HEK293 (cell line): ENCODE data around the gene PAEP.

Experiments
- CTCF ChIA-PET: fragments of 350-600 bp; formaldehyde crosslinking; extraction: SDS; loops from one replicate; lab custom pipeline; 2021; ENCODE audit warnings: antibody characterized with exemption; lab: Yijun Ruan, JAX
- POLR2A ChIA-PET: fragments of 300-600 bp; formaldehyde crosslinking; extraction: SDS; loops from one replicate; lab custom pipeline; 2020; ENCODE audit warnings: antibody characterized with exemption, inconsistent platforms; lab: Yijun Ruan, JAX
- H3K27ac ChIP-seq: fragments of 200-500 bp; sonication (Bioruptor generic); 2 replicates; pipeline ENCODE4 v1.5.1; 2014; ENCODE audit warnings: low read depth, low read length, control low read depth, inconsistent platforms; ENCODE audit errors: extremely low read depth
- H3K36me3 ChIP-seq, 2 experiments: fragments of 200-500 bp in 1 of 2; sonication (Bioruptor generic) in 1 of 2; 1 replicate in 1 of 2; 2 replicates in 1 of 2; pipeline ENCODE4 v1.5.1; 2014 to 2017; ENCODE audit warnings: inconsistent platforms in 2 of 2, low read length in 2 of 2; ENCODE audit not compliant: control insufficient read depth in 2 of 2, insufficient read depth in 1 of 2
- H3K4me1 ChIP-seq: fragments of 200-500 bp; sonication (Bioruptor generic); 2 replicates; pipeline ENCODE4 v1.5.1; 2014; ENCODE audit warnings: mild to moderate bottlenecking, low read length, inconsistent platforms; ENCODE audit not compliant: control insufficient read depth, insufficient read depth
- H3K4me3 ChIP-seq: 2 replicates; pipeline ENCODE4 v1.5.1; 2011; ENCODE audit warnings: low read depth, mild to moderate bottlenecking, control low read depth, low read length, moderate library complexity
- H3K9me3 ChIP-seq: fragments of 200-500 bp; sonication (Bioruptor generic); 2 replicates; pipeline ENCODE4 v1.5.1; 2014; ENCODE audit warnings: low read depth, low read length, inconsistent platforms; ENCODE audit not compliant: control insufficient read depth, insufficient read depth
- GFI1B ChIP-seq: fragments of 450-650 bp; formaldehyde crosslinking; IDR thresholded peaks from 2 replicates; pipeline ENCODE4 v1.5.1; 2016; ENCODE audit warnings: missing biosample characterization, missing genetic modification characterization
- GLIS1 ChIP-seq: fragments of 450-650 bp; formaldehyde crosslinking; IDR thresholded peaks from 2 replicates; pipeline ENCODE4 v1.5.1; 2016; ENCODE audit warnings: missing biosample characterization, missing genetic modification characterization
- KLF16 ChIP-seq: fragments of 450-650 bp; formaldehyde crosslinking; IDR thresholded peaks from 2 replicates; pipeline ENCODE4 v1.5.1; 2017; ENCODE audit warnings: missing biosample characterization, missing genetic modification characterization
- KLF8 ChIP-seq: fragments of 450-650 bp; formaldehyde crosslinking; IDR thresholded peaks from 2 replicates; pipeline ENCODE4 v1.5.1; 2016; ENCODE audit warnings: missing biosample characterization, missing genetic modification characterization
- RBAK ChIP-seq: fragments of 450-650 bp; formaldehyde crosslinking; IDR thresholded peaks from 2 replicates; pipeline ENCODE4 v1.5.1; 2016; ENCODE audit warnings: missing biosample characterization, missing genetic modification characterization
- TRIM28 ChIP-seq: IDR thresholded peaks from 2 replicates; pipeline ENCODE4 v1.6.1; 2011; ENCODE audit warnings: low read length, control low read depth, borderline replicate concordance
- TSHZ1 ChIP-seq: fragments of 450-650 bp; formaldehyde crosslinking; IDR thresholded peaks from 2 replicates; pipeline ENCODE4 v1.5.1; 2016; ENCODE audit warnings: missing biosample characterization, missing genetic modification characterization, borderline replicate concordance
- ZFP3 ChIP-seq: fragments of 450-650 bp; formaldehyde crosslinking; IDR thresholded peaks from 2 replicates; pipeline ENCODE4 v1.5.1; 2016; ENCODE audit warnings: low read depth, missing biosample characterization, missing genetic modification characterization
- ZFP69B ChIP-seq: fragments of 450-650 bp; formaldehyde crosslinking; IDR thresholded peaks from 2 replicates; pipeline ENCODE4 v1.5.1; 2016; ENCODE audit warnings: missing biosample characterization, missing genetic modification characterization
- ZNF121 ChIP-seq: fragments of 450-650 bp; formaldehyde crosslinking; IDR thresholded peaks from 2 replicates; pipeline ENCODE4 v1.5.1; 2016; ENCODE audit warnings: missing biosample characterization, missing genetic modification characterization
- ZNF138 ChIP-seq: fragments of 450-650 bp; formaldehyde crosslinking; IDR thresholded peaks from 2 replicates; pipeline ENCODE4 v1.5.1; 2016; ENCODE audit warnings: missing biosample characterization, missing genetic modification characterization, borderline replicate concordance
- ZNF140 ChIP-seq: fragments of 450-650 bp; formaldehyde crosslinking; IDR thresholded peaks from 2 replicates; pipeline ENCODE4 v1.5.1; 2016; ENCODE audit warnings: missing biosample characterization, missing genetic modification characterization
- ZNF157 ChIP-seq: fragments of 450-650 bp; formaldehyde crosslinking; IDR thresholded peaks from 2 replicates; pipeline ENCODE4 v1.5.1; 2016; ENCODE audit warnings: missing biosample characterization, missing genetic modification characterization
- ZNF175 ChIP-seq: fragments of 450-650 bp; formaldehyde crosslinking; IDR thresholded peaks from 2 replicates; pipeline ENCODE4 v1.5.1; 2016; ENCODE audit warnings: missing biosample characterization, missing genetic modification characterization
- ZNF202 ChIP-seq: fragments of 450-650 bp; formaldehyde crosslinking; IDR thresholded peaks from 2 replicates; pipeline ENCODE4 v1.5.1; 2016; ENCODE audit warnings: missing biosample characterization, missing genetic modification characterization, borderline replicate concordance
- ZNF214 ChIP-seq: fragments of 450-650 bp; formaldehyde crosslinking; IDR thresholded peaks from 2 replicates; pipeline ENCODE4 v1.5.1; 2017; ENCODE audit warnings: missing biosample characterization, mild to moderate bottlenecking, missing genetic modification characterization, borderline replicate concordance
- ZNF223 ChIP-seq: fragments of 450-650 bp; formaldehyde crosslinking; IDR thresholded peaks from 2 replicates; pipeline ENCODE4 v1.5.1; 2016; ENCODE audit warnings: missing biosample characterization, missing genetic modification characterization
- ZNF239 ChIP-seq: fragments of 450-650 bp; formaldehyde crosslinking; IDR thresholded peaks from 2 replicates; pipeline ENCODE4 v1.5.1; 2016; ENCODE audit warnings: missing biosample characterization, missing genetic modification characterization
- ZNF24 ChIP-seq: fragments of 450-650 bp; formaldehyde crosslinking; IDR thresholded peaks from 2 replicates; pipeline ENCODE4 v1.5.1; 2016; ENCODE audit warnings: missing biosample characterization, missing genetic modification characterization
- ZNF791 ChIP-seq: fragments of 450-650 bp; formaldehyde crosslinking; IDR thresholded peaks from 2 replicates; pipeline ENCODE4 v1.5.1; 2016; ENCODE audit warnings: missing biosample characterization, missing genetic modification characterization
- ZNF843 ChIP-seq: fragments of 450-650 bp; formaldehyde crosslinking; IDR thresholded peaks from 2 replicates; pipeline ENCODE4 v1.5.1; 2016; ENCODE audit warnings: missing biosample characterization, missing genetic modification characterization
- ZSCAN4 ChIP-seq: fragments of 450-650 bp; formaldehyde crosslinking; IDR thresholded peaks from 2 replicates; pipeline ENCODE4 v1.5.1; 2017; ENCODE audit warnings: missing biosample characterization, missing genetic modification characterization
- TF ChIP-seq, protein P1 (sequence below): fragments of 450-650 bp; formaldehyde crosslinking; IDR thresholded peaks from 2 replicates; pipeline ENCODE4 v1.5.1; 2017; ENCODE audit warnings: missing biosample characterization, missing genetic modification characterization
- TF ChIP-seq, protein P2 (sequence below): fragments of 450-650 bp; formaldehyde crosslinking; IDR thresholded peaks from 2 replicates; pipeline ENCODE4 v1.5.1; 2017; ENCODE audit warnings: missing biosample characterization, missing genetic modification characterization

PAEP gene

GRCh38 chr9:135550344-135550918, 11.1 kb upstream of the PAEP start:
- no peaks in the 10 kb centered on the region for H3K9me3 ChIP-seq
- ChIA-PET POLR2A (interaction anchor here (0.6 kb wide), 1 partner anchor 75 kb away, joined by 4 read pairs; no protein-coding TSS in a partner anchor), CTCF (no interaction called here)
- TF ChIP-seq ZNF175 (tag by site-specific recombination) (no peak), TRIM28 (no peak), GLIS1 (tag by site-specific recombination) (peak; percentile 16; the same call in 1 of the 2 replicates), ZFP3 (tag by site-specific recombination) (no peak)
- no peak overlapping the region for H3K4me3 ChIP-seq
- H3K4me1 ChIP-seq, result no peaks in the 10 kb centered on the region
- no peak overlapping the region for H3K27ac ChIP-seq
- H3K36me3 ChIP-seq, result no peaks in the 10 kb centered on the region

GRCh38 chr9:135551031-135551430, 10.5 kb upstream of the PAEP start:
- no peaks in the 10 kb centered on the region for H3K9me3 ChIP-seq
- H3K36me3 ChIP-seq, result no peaks in the 10 kb centered on the region
- ChIA-PET CTCF (no interaction called here), POLR2A (no interaction called here)
- TF ChIP-seq, protein P1, sequence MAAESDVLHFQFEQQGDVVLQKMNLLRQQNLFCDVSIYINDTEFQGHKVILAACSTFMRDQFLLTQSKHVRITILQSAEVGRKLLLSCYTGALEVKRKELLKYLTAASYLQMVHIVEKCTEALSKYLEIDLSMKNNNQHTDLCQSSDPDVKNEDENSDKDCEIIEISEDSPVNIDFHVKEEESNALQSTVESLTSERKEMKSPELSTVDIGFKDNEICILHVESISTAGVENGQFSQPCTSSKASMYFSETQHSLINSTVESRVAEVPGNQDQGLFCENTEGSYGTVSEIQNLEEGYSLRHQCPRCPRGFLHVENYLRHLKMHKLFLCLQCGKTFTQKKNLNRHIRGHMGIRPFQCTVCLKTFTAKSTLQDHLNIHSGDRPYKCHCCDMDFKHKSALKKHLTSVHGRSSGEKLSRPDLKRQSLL, result no peak
- TF ChIP-seq, protein P2, sequence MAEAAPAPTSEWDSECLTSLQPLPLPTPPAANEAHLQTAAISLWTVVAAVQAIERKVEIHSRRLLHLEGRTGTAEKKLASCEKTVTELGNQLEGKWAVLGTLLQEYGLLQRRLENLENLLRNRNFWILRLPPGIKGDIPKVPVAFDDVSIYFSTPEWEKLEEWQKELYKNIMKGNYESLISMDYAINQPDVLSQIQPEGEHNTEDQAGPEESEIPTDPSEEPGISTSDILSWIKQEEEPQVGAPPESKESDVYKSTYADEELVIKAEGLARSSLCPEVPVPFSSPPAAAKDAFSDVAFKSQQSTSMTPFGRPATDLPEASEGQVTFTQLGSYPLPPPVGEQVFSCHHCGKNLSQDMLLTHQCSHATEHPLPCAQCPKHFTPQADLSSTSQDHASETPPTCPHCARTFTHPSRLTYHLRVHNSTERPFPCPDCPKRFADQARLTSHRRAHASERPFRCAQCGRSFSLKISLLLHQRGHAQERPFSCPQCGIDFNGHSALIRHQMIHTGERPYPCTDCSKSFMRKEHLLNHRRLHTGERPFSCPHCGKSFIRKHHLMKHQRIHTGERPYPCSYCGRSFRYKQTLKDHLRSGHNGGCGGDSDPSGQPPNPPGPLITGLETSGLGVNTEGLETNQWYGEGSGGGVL (tag by site-specific recombination), result no peak
- TF ChIP-seq ZNF157 (tag by site-specific recombination) (no peak), GFI1B (tag by site-specific recombination) (no peak), ZNF202 (tag by site-specific recombination) (no peak), ZNF138 (tag by site-specific recombination) (no peak), ZNF843 (tag by site-specific recombination) (no peak), ZNF239 (tag by site-specific recombination) (no peak), ZNF24 (tag by site-specific recombination) (no peak)
- no peak overlapping the region for H3K27ac ChIP-seq
- no peaks in the 10 kb centered on the region for H3K4me1 ChIP-seq
- H3K4me3 ChIP-seq, result no peak overlapping the region

GRCh38 chr9:135551456-135551855, 10.1 kb upstream of the PAEP start:
- ChIA-PET CTCF (interaction anchor here (0.6 to 0.7 kb wide), 2 partner anchors 46 to 469 kb away, joined by 3 read pairs; no protein-coding TSS in a partner anchor), POLR2A (interaction anchor here (0.7 kb wide), 1 partner anchor 61 kb away, joined by 3 read pairs; no protein-coding TSS in a partner anchor)
- no peaks in the 10 kb centered on the region for H3K36me3 ChIP-seq
- TF ChIP-seq TRIM28, result no peak
- TF ChIP-seq RBAK (tag by site-specific recombination), result no peak
- no peak for TF ChIP-seq ZNF843 (tag by site-specific recombination)
- TF ChIP-seq ZNF223 (tag by site-specific recombination), result no peak
- TF ChIP-seq ZNF121 (tag by site-specific recombination), result no peak
- TF ChIP-seq ZNF140 (tag by site-specific recombination), result no peak
- no peak for TF ChIP-seq ZNF791 (tag by site-specific recombination)
- TF ChIP-seq ZFP69B (tag by site-specific recombination), result no peak
- no peak for TF ChIP-seq KLF8
- TF ChIP-seq ZNF214 (tag by site-specific recombination), result no peak
- TF ChIP-seq KLF16, result no peak
- TF ChIP-seq ZSCAN4, result no peak
- no peak for TF ChIP-seq TSHZ1 (tag by site-specific recombination)

More at GRCh38 chr9:135551456-135551855, 10.1 kb upstream of the PAEP start:
- Histone ChIP-seq H3K9me3 (no peaks in the 10 kb centered on the region), H3K27ac (no peak overlapping the region), H3K4me1 (no peaks in the 10 kb centered on the region), H3K4me3 (no peak overlapping the region)
